ENCODE data around the gene CSH2. TPM values are rescaled to one million over a fixed set of nuclear protein-coding genes. Genes with fewer than 3 reads are reported as not detected.
A peak's percentile ranks its signal among the peaks of the same experiment; 100 is the strongest.

Gene CSH2
- total and polyA plus RNA-seq, 9 of the 15 experiments (the other 6 are each of a cell fraction or from before 2014, with no cell fraction given), result not detected

GRCh38 chr17:63848834-63849689 lies 24.4 kb downstream of the CSH2 start (continued):
- TF ChIP-seq ZBTB40 (IDR thresholded peaks at IDR 0.05) (peak; percentile 55), ZBTB40 (CRISPR knock-in tag; IDR thresholded peaks at IDR 0.05) (no peak; the same call in 1 of the 2 replicates), SNRNP70 (optimal IDR thresholded peaks at IDR 0.05; ENCODE audit: low read depth, low read length) (no peak), EP400 (IDR thresholded peaks at IDR 0.05) (peak; percentile 95), LARP7 (IDR thresholded peaks at IDR 0.05) (no peak), KDM5B (IDR thresholded peaks at IDR 0.05; ENCODE audit: insufficient replicate concordance, low read depth, low read length) (no peak), STAT5B (CRISPR knock-in tag; IDR thresholded peaks at IDR 0.05) (no peak), ZFP36 (IDR thresholded peaks at IDR 0.05; ENCODE audit: low read depth, low read length, partially characterized antibody) (no peak), RFX7 (CRISPR knock-in tag; IDR thresholded peaks at IDR 0.05) (0 out of 2 replicates have a peak, but pooled peaks have one; percentile 26), SNIP1 (IDR thresholded peaks at IDR 0.05; ENCODE audit: low read depth) (no peak), ZNF764 (CRISPR knock-in tag; IDR thresholded peaks at IDR 0.05; ENCODE audit: low read depth) (no peak; the same call in 1 of the 2 replicates), ZNF347 (CRISPR knock-in tag; IDR thresholded peaks at IDR 0.05; ENCODE audit: low read depth) (no peak), ETS1 (conservative IDR thresholded peaks at IDR 0.05; ENCODE audit: control insufficient read depth, low read depth, low read length) (no peak), MCM7 (IDR thresholded peaks at IDR 0.05) (no peak; a peak in 1 of 4 replicates), POLR2H (tag; IDR thresholded peaks at IDR 0.05; ENCODE audit: low read depth) (peak; percentile 44; the same call in 1 of the 2 replicates), ZNF12 (CRISPR knock-in tag; IDR thresholded peaks at IDR 0.05) (peak; percentile 5; the same call in 1 of the 2 replicates), XRCC3 (IDR thresholded peaks at IDR 0.05) (no peak), HSF4 (CRISPR knock-in tag; IDR thresholded peaks at IDR 0.05; ENCODE audit: borderline replicate concordance) (peak; percentile 66; the same call in 1 of the 2 replicates), ELF4 (CRISPR knock-in tag; IDR thresholded peaks at IDR 0.05) (no peak)

Measured in K562 (cell line).